ENCODE measurements around the gene ACAP2. TPM values are rescaled to one million over a fixed set of nuclear protein-coding genes. Genes with fewer than 3 reads are reported as not detected.

Gene ACAP2
- total and polyA plus RNA-seq, 12 donors = 4.5 to 54.3 (median 29.8) TPM

GRCh38 chr3:195453236-195453635 lies 10.4 kb upstream of the ACAP2 start:
- H3K4me1 ChIP-seq (replicated peaks in 1 of 2) = no peaks in the 10 kb centered on the region
- H3K4me3 ChIP-seq = no peak overlapping the region
- no peaks in the 10 kb centered on the region for H3K9me3 ChIP-seq (replicated peaks in 1 of 3)
- H3K27ac ChIP-seq = no peak overlapping the region
- no peaks in the 10 kb centered on the region for H3K36me3 ChIP-seq (replicated peaks in 1 of 2)
- WGBS, 4 donors = 87 to 94% (median 91%) methylated on average over 3 of the region's 3 CpGs
- no peak for DNase-seq
- no peaks in the 10 kb centered on the region for H3K27me3 ChIP-seq
- intact Hi-C loops (cut with DNase I) = no loop called here
- TF ChIP-seq, protein P1, sequence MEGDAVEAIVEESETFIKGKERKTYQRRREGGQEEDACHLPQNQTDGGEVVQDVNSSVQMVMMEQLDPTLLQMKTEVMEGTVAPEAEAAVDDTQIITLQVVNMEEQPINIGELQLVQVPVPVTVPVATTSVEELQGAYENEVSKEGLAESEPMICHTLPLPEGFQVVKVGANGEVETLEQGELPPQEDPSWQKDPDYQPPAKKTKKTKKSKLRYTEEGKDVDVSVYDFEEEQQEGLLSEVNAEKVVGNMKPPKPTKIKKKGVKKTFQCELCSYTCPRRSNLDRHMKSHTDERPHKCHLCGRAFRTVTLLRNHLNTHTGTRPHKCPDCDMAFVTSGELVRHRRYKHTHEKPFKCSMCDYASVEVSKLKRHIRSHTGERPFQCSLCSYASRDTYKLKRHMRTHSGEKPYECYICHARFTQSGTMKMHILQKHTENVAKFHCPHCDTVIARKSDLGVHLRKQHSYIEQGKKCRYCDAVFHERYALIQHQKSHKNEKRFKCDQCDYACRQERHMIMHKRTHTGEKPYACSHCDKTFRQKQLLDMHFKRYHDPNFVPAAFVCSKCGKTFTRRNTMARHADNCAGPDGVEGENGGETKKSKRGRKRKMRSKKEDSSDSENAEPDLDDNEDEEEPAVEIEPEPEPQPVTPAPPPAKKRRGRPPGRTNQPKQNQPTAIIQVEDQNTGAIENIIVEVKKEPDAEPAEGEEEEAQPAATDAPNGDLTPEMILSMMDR (IDR thresholded peaks at IDR 0.05) = no peak
- no peak for TF ChIP-seq POLR2A (IDR thresholded peaks at IDR 0.05)

GRCh38 chr3:195451373-195452015 lies 8.7 kb upstream of the ACAP2 start:
- DNase-seq = no peak
- no peak for TF ChIP-seq POLR2A (IDR thresholded peaks at IDR 0.05)
- TF ChIP-seq, protein P1 (IDR thresholded peaks at IDR 0.05) = no peak
- Histone ChIP-seq H3K36me3 (replicated peaks in 1 of 2) (no peaks in the 10 kb centered on the region), H3K27me3 (no peaks in the 10 kb centered on the region), H3K4me3 (no peak overlapping the region), H3K9me3 (replicated peaks in 1 of 3) (no peaks in the 10 kb centered on the region), H3K4me1 (replicated peaks in 1 of 2) (no peaks in the 10 kb centered on the region), H3K27ac (peak overlapping the region in 2 of 5 donors; percentile 4 to 35)
- intact Hi-C loops (cut with DNase I) = no loop called here
- WGBS, 4 donors = 93 to 95% (median 93%) methylated on average over 6 of the region's 6 CpGs

DNA sequence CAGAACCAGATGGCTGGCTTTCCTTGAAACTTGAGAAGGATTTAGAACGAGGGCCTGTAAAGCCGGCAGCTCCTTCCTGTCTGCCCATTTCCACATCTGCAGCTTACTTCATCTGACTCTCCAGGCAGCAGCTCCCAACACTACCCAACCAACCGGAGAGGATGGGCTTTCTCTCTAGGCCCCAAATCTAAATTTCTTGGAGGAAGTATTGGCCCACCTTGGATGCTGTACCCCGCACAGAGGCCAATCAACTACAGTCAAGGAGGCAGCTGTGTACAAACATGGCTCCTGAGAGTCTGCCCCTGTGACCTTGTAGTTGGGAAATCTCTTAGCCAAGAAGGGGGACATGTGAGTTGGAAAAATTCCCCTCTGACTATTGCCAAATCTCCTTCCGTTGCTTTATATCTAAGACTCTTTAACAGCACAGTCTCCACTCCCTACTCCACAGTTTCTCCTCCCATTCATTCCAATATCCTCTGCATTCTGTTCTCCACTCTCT lies 8.0 kb upstream of the ACAP2 start:
- peak in 6 of 7 donors; percentile 26 to 58 (median 38) for DNase-seq
- H3K27ac ChIP-seq = peak overlapping the region in 2 of 5 donors; percentile 4 to 35
- no peak overlapping the region for H3K4me3 ChIP-seq
- H3K36me3 ChIP-seq (replicated peaks in 1 of 2) = no peaks in the 10 kb centered on the region
- no peaks in the 10 kb centered on the region for H3K27me3 ChIP-seq
- H3K9me3 ChIP-seq (replicated peaks in 1 of 3) = no peaks in the 10 kb centered on the region
- WGBS, 4 donors = 31 to 59% (median 53%) methylated on average over 5 of the region's 5 CpGs
- no peaks in the 10 kb centered on the region for H3K4me1 ChIP-seq (replicated peaks in 1 of 2)
- TF ChIP-seq POLR2A (IDR thresholded peaks at IDR 0.05) = no peak
- TF ChIP-seq, protein P1 (IDR thresholded peaks at IDR 0.05) = no peak
- intact Hi-C loops (cut with DNase I) = no loop called here

DNA sequence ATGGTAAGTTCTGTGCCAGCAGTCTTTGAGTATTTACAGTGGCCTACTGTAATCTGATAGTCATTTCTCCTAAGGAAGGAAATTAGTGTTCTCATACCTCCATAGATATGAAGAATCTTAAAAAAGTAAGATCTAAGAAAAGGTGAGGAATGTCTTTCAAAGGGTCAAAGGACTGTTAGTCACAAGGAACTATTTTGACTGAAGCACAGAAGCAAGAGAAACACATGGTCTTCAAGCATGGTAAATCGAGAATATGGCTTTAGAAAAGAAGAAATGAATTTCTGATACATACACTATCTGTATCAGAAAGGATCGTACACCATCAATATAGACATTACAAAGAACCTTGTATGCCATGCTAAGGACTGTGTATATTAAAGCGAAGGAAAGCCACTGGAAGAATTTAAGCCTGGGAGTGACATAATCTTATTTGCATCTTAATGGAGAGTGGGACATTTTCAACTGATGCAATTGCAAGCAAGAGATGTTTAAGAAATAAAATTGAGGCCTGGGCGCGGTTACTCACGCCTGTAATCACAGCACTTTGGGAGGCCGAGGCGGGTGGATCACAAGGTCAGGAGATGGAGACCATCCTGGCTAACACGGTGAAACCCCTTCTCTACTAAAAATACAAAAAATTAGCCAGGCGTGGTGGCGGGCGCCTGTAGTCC lies 5.5 kb upstream of the ACAP2 start:
- Histone ChIP-seq H3K4me3 (no peak overlapping the region), H3K27me3 (no peaks in the 10 kb centered on the region), H3K4me1 (replicated peaks in 1 of 2) (peaks cover 4 to 6% of the 10 kb centered on the region in 2 donors), H3K9me3 (replicated peaks in 1 of 3) (no peaks in the 10 kb centered on the region), H3K27ac (no peak overlapping the region), H3K36me3 (replicated peaks in 1 of 2) (no peaks in the 10 kb centered on the region)
- 86 to 96% (median 93%) methylated on average over 9 to 12 of the region's 12 CpGs for WGBS, 4 donors
- intact Hi-C loops (cut with DNase I) = no loop called here
- TF ChIP-seq, protein P1 (IDR thresholded peaks at IDR 0.05) = no peak
- TF ChIP-seq POLR2A (IDR thresholded peaks at IDR 0.05) = no peak
- no peak for DNase-seq
